Epithelial cell of prostate (primary cell): ENCODE measurements around the gene IGF1R.

Source experiments
- DNase-seq: peaks from one replicate; pipeline ENCODE4 v3.0.0-alpha.2; 2011; ENCODE audit warnings: low read depth, low spot score
- H3K27ac ChIP-seq: fragments of 450-650 bp; 2 replicates; pipeline ENCODE4 v1.5.1; 2017; ENCODE audit warnings: mild to moderate bottlenecking

The IGF1R gene

GRCh38 chr15:98914626-98915025, 266.3 kb downstream of the IGF1R start:
- DNase-seq, result peak; percentile 73
- H3K27ac ChIP-seq, result peak overlapping the region; percentile 60

- DNase-seq, result no peak
- no peak overlapping the region for H3K27ac ChIP-seq
Observed at GRCh38 chr15:98916826-98917225, 268.5 kb downstream of the IGF1R start.

- H3K27ac ChIP-seq, result no peak overlapping the region
- DNase-seq, result no peak
Observed at GRCh38 chr15:98917417-98917816, 269.1 kb downstream of the IGF1R start.

GRCh38 chr15:98920091-98920880, 271.9 kb downstream of the IGF1R start:
- H3K27ac ChIP-seq, result no peak overlapping the region
- DNase-seq, result no peak

- no peak overlapping the region for H3K27ac ChIP-seq
Observed at GRCh38 chr15:98923171-98923570, 274.8 kb downstream of the IGF1R start.

GRCh38 chr15:98923579-98923978, 275.2 kb downstream of the IGF1R start:
- peak overlapping the region; percentile 52 for H3K27ac ChIP-seq
- DNase-seq, result no peak

More at GRCh38 chr15:98923171-98923570, 274.8 kb downstream of the IGF1R start:
- no peak for DNase-seq

- H3K27ac ChIP-seq, result peak overlapping the region; percentile 52
- DNase-seq, result no peak
Observed at GRCh38 chr15:98924401-98925049, 276.2 kb downstream of the IGF1R start.

GRCh38 chr15:98926236-98926635, 277.9 kb downstream of the IGF1R start:
- no peak for DNase-seq
- H3K27ac ChIP-seq, result no peak overlapping the region

GRCh38 chr15:98927022-98927421, 278.7 kb downstream of the IGF1R start:
- no peak for DNase-seq

GRCh38 chr15:98927996-98928395, 279.7 kb downstream of the IGF1R start:
- H3K27ac ChIP-seq, result no peak overlapping the region
- DNase-seq, result no peak

More at GRCh38 chr15:98927022-98927421, 278.7 kb downstream of the IGF1R start:
- no peak overlapping the region for H3K27ac ChIP-seq

GRCh38 chr15:98930576-98930975, 282.2 kb downstream of the IGF1R start:
- DNase-seq, result no peak
- no peak overlapping the region for H3K27ac ChIP-seq

GRCh38 chr15:98931004-98931403, 282.7 kb downstream of the IGF1R start:
- DNase-seq, result no peak
- H3K27ac ChIP-seq, result no peak overlapping the region

GRCh38 chr15:98933406-98933805, 285.1 kb downstream of the IGF1R start:
- no peak overlapping the region for H3K27ac ChIP-seq

GRCh38 chr15:98935736-98936135, 287.4 kb downstream of the IGF1R start:
- no peak for DNase-seq
- no peak overlapping the region for H3K27ac ChIP-seq

More at GRCh38 chr15:98933406-98933805, 285.1 kb downstream of the IGF1R start:
- no peak for DNase-seq

GRCh38 chr15:98937413-98938104, 289.2 kb downstream of the IGF1R start:
- no peak for DNase-seq
- no peak overlapping the region for H3K27ac ChIP-seq

GRCh38 chr15:98938105-98938417, 289.7 kb downstream of the IGF1R start:
- DNase-seq, result no peak
- no peak overlapping the region for H3K27ac ChIP-seq

GRCh38 chr15:98938799-98939198, 290.5 kb downstream of the IGF1R start:
- H3K27ac ChIP-seq, result no peak overlapping the region
- DNase-seq, result no peak

- no peak for DNase-seq
- H3K27ac ChIP-seq, result no peak overlapping the region
Observed at GRCh38 chr15:98939311-98940080, 291.2 kb downstream of the IGF1R start.

GRCh38 chr15:98941595-98942255, 293.4 kb downstream of the IGF1R start:
- DNase-seq, result no peak
- H3K27ac ChIP-seq, result no peak overlapping the region

- DNase-seq, result no peak
- no peak overlapping the region for H3K27ac ChIP-seq
Observed at GRCh38 chr15:98942431-98942830, 294.1 kb downstream of the IGF1R start.
